MCF 10A (cell line): Measurements from ENCODE around the gene IFT122. TPM values are rescaled to one million over a fixed set of nuclear protein-coding genes. Genes with fewer than 3 reads are reported as not detected.

Experiments used
- BruUV-seq: library from RNA; stranded (reverse); fragments of 400-500 nt; replicated peaks from 2 replicates; lab custom pipeline; 2021; lab: Mats Ljungman, UMichigan
- CTCF ChIA-PET: fragments of 300-600 bp; sonication (Branson Sonifier 250); formaldehyde crosslinking; extraction: SDS; loops from one replicate; lab custom pipeline; 2021; ENCODE audit warnings: antibody characterized with exemption, inconsistent platforms; lab: Yijun Ruan, JAX
- POLR2A ChIA-PET: fragments of 300-600, 350-650 bp; sonication (Branson Sonifier 250); formaldehyde crosslinking; extraction: SDS; loops from one replicate; lab custom pipeline; 2020; ENCODE audit warnings: antibody characterized with exemption, inconsistent platforms; lab: Yijun Ruan, JAX
- DNase-seq: peaks from one replicate; pipeline ENCODE4 v3.0.0-alpha.2; 2018; ENCODE audit not compliant: unreplicated experiment
- H3K27ac Mint-ChIP-seq: one replicate; pipeline ENCODE4 v1.8.0; 2022; ENCODE audit warnings: mild to moderate bottlenecking, low read depth, mixed read lengths; ENCODE audit not compliant: unreplicated experiment
- H3K27me3 Mint-ChIP-seq: one replicate; pipeline ENCODE4 v1.8.0; 2022; ENCODE audit warnings: mixed read lengths; ENCODE audit not compliant: insufficient read depth, unreplicated experiment
- H3K36me3 Mint-ChIP-seq: one replicate; pipeline ENCODE4 v1.8.0; 2022; ENCODE audit warnings: mild to moderate bottlenecking, moderate library complexity, mixed read lengths; ENCODE audit not compliant: insufficient read depth, unreplicated experiment
- H3K4me1 Mint-ChIP-seq: one replicate; pipeline ENCODE4 v1.8.0; 2022; ENCODE audit warnings: mixed read lengths; ENCODE audit not compliant: insufficient read depth, unreplicated experiment
- H3K4me3 Mint-ChIP-seq: one replicate; pipeline ENCODE4 v1.8.0; 2022; ENCODE audit warnings: mild to moderate bottlenecking, moderate library complexity, mixed read lengths; ENCODE audit not compliant: unreplicated experiment
- H3K9me3 Mint-ChIP-seq: one replicate; pipeline ENCODE4 v1.8.0; 2022; ENCODE audit warnings: mixed read lengths; ENCODE audit not compliant: unreplicated experiment
- intact Hi-C: fragments of 100-400 bp; cut with micrococcal nuclease; formaldehyde crosslinking; loops from 2 replicates; pipeline ENCODE4 v1.14.1; 2022
- total RNA-seq: library from RNA; stranded (reverse); gene quantifications from 2 replicates; pipeline ENCODE4 v1.2.3, GENCODE V29; 2022
- TF ChIP-seq, protein P1 (sequence below): fragments of 200-600 bp; IDR thresholded peaks from one replicate; pipeline ENCODE4 v1.8.0; 2022; ENCODE audit warnings: antibody characterized with exemption, mild to moderate bottlenecking; ENCODE audit not compliant: unreplicated experiment

IFT122 gene
- total RNA-seq, 1 experiment from 2014 or later = 21.0 TPM

DNA sequence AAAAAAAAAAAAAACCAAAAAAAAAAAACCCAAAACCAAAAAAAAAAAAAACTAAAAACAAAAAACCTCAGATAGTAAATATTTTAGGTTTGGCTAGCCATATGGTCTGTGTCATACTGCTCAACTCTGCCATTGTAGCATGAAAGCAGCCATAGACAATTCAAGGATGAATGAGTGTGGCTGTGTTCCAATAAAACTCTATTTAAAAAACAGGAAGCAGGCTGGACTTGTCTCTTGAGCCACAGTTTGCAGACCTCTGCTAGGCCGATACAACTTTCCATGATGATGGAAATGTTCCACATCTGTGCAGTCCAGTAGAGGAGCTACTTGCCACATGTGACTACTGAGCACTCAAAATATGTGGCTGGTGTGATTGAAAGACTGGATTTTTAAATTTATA, 22.7 kb upstream of the IFT122 start:
- POLR2A ChIA-PET = no interaction called here
- intact Hi-C loops = no loop called here
- no peaks in the 10 kb centered on the region for H3K36me3 Mint-ChIP-seq
- no peak overlapping the region for H3K4me3 Mint-ChIP-seq
- H3K27me3 Mint-ChIP-seq = no peaks in the 10 kb centered on the region
- no TSS peak for BruUV-seq
- TF ChIP-seq, protein P1, sequence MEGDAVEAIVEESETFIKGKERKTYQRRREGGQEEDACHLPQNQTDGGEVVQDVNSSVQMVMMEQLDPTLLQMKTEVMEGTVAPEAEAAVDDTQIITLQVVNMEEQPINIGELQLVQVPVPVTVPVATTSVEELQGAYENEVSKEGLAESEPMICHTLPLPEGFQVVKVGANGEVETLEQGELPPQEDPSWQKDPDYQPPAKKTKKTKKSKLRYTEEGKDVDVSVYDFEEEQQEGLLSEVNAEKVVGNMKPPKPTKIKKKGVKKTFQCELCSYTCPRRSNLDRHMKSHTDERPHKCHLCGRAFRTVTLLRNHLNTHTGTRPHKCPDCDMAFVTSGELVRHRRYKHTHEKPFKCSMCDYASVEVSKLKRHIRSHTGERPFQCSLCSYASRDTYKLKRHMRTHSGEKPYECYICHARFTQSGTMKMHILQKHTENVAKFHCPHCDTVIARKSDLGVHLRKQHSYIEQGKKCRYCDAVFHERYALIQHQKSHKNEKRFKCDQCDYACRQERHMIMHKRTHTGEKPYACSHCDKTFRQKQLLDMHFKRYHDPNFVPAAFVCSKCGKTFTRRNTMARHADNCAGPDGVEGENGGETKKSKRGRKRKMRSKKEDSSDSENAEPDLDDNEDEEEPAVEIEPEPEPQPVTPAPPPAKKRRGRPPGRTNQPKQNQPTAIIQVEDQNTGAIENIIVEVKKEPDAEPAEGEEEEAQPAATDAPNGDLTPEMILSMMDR = no peak
- CTCF ChIA-PET = interaction anchor here (1.0 kb wide), 1 partner anchor 73 kb away, joined by 3 read pairs; no protein-coding TSS in a partner anchor
- H3K27ac Mint-ChIP-seq = no peak overlapping the region
- peaks cover 10% of the 10 kb centered on the region for H3K4me1 Mint-ChIP-seq
- H3K9me3 Mint-ChIP-seq = no peaks in the 10 kb centered on the region
- DNase-seq = no peak

DNA sequence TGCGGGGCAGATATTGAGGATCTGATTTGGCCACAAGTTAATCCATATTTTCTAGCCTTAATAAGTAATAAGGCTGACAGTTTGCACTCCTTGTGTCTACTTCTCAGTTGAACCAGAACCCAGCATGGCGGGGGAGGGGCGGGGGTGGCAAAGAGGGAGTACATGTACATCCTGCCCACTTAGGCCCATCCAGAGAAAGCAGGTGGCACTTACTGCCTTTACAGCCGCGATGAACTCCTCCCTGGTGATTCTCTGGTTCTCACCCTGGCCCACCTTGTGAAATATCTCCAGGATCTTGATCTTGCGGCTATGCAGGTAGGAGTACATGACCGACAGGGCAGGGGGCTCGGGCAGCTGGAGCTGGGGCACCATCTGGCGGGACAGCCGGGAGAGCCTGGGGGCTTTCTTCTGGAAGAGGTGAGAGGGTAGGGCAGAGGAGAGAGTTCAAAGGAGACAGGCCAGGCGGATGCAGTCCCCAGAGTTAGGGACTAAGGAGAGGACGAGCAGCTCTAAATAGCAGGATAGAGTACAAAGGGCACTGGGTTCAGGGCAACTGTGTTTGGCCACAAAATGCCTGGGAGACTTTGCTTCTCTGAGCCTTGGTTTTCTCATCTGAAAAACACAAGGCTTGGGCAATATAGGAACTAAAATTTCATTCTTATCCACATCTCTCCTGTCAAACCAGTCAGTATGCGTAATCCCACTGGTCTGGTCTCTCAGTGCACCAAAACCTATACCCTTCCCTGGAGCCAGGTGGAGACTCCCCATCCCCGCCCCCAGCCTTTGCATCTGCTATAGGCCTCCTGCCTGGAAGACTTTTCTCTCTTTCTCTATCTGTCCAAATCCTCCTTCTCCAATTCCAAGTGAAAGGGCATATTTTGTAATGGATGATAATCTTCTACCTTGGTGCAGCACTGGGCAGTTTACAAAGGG, 21.7 kb upstream of the IFT122 start:
- TF ChIP-seq, protein P1 = no peak
- no peaks in the 10 kb centered on the region for H3K36me3 Mint-ChIP-seq
- H3K27ac Mint-ChIP-seq = no peak overlapping the region
- no peaks in the 10 kb centered on the region for H3K9me3 Mint-ChIP-seq
- intact Hi-C loops = no loop called here
- peaks cover 7% of the 10 kb centered on the region for H3K4me1 Mint-ChIP-seq
- H3K27me3 Mint-ChIP-seq = no peaks in the 10 kb centered on the region
- POLR2A ChIA-PET = no interaction called here
- no peak for DNase-seq
- no TSS peak for BruUV-seq
- no peak overlapping the region for H3K4me3 Mint-ChIP-seq
- CTCF ChIA-PET = no interaction called here

DNA sequence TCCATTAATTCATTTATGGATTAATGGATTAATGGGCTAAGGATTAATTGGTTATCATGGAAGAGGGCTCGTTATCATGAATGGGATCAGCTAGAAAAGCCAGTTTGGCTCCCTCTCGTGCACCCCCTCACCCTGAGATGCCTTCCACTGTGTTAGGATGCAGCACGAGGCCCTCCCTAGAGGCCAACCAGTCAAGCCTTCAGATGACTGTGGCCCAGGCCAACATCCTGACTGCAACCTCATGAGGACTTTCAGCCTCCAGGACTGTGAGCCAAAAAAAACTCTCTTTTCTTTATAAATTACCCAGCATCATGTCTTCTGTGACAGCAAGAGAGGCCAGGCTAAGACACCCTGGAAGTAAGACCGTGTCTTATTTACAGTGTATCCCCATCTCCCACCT, 20.5 kb upstream of the IFT122 start:
- BruUV-seq = no TSS peak
- Mint-ChIP-seq H3K9me3 (no peaks in the 10 kb centered on the region), H3K4me1 (peaks cover 5% of the 10 kb centered on the region), H3K27me3 (no peaks in the 10 kb centered on the region), H3K36me3 (no peaks in the 10 kb centered on the region), H3K27ac (no peak overlapping the region), H3K4me3 (no peak overlapping the region)
- CTCF ChIA-PET = no interaction called here
- POLR2A ChIA-PET = interaction anchor here (0.9 kb wide), 1 partner anchor 10 kb away, joined by 4 read pairs; no protein-coding TSS in a partner anchor
- TF ChIP-seq, protein P1 = no peak
- no peak for DNase-seq
- intact Hi-C loops = no loop called here

DNA sequence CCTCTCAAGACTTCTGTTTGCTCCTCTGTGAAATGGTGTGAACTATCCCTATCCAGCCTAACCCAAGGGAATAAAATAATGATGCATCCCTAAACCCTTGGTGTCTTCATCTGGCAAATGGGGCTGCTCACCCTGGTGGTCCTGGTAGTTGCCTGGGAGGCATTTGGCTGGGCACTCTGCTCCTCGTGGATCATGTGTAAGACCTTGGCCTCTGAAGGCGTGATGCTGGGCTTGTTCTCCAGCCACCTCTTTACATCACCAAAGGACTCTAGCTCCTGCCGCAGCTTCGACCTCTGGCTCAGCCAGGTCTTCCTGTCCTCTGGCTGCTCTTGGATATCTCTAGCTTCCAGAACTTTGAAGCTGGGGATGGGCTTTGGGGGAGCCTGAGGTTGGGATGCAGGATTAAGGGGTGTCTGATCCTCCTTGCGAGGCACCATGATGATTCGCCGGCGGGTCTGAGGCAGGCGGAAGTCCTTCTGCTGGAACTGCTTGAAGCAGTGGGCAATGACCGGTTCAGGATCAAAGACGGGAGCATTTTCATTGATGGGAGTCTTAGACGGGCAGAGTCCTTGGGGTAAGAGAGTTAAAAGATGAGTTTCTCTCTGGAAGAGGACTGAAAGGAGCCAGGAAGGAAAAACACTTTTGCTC, 18.7 kb upstream of the IFT122 start:
- TF ChIP-seq, protein P1 = no peak
- Mint-ChIP-seq H3K4me1 (peaks cover 5% of the 10 kb centered on the region), H3K9me3 (no peaks in the 10 kb centered on the region), H3K36me3 (no peaks in the 10 kb centered on the region), H3K27ac (no peak overlapping the region), H3K27me3 (no peaks in the 10 kb centered on the region), H3K4me3 (no peak overlapping the region)
- CTCF ChIA-PET = interaction anchor here (1.0 to 1.2 kb wide), 2 partner anchors 21 to 23 kb away, joined by 3 to 4 read pairs; no protein-coding TSS in a partner anchor
- intact Hi-C loops = no loop called here
- BruUV-seq = no TSS peak
- POLR2A ChIA-PET = interaction anchor here (0.7 to 0.8 kb wide), 2 partner anchors 20 to 22 kb away, joined by 3 read pairs; no protein-coding TSS in a partner anchor
- DNase-seq = no peak
